ENCODE measurements around the gene PPIF.
"Not testable (repeated sequence)": the region's sequence is repeated elsewhere in the genome, so short reads cannot be mapped to it uniquely, and the experiment has no call there.

Gene PPIF

DNA sequence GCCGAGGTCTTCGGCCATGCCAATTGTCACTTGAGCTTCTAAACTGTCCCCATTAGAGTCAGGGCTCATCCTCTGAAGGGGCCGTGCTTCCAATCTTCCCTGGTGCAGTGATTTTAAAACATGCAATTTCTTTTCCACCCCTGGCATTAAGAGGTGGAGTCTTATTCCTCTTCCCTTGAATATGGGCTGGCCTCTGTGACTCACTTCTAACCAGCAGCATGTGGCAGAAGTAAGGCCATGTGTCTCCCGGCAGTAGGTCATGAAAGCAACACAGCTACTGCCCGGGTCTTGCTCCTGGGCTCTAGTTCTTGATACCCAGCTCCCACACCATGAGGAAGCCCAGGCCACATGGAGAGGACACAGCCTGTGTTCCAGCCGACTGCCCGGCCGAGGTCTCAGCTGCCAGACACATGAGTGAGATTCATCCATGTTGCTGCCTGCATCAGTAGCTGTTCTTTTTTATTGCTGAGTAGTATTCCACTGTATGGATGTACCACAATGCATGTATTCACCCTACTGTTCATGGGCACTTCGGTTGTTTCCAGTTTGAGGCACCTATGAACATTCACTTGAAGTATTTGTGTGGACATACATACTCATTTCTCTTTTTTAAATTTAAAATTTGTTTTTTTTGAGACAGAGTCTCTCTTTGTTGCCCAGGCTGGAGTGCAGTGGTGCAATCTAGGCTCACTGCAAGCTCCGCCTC lies 14.5 kb upstream of the PPIF start:
- not testable (repeated sequence) for DNase-seq

GRCh38 chr10:79333513-79333912 lies 13.8 kb upstream of the PPIF start:
- DNase-seq, result no peak

DNA sequence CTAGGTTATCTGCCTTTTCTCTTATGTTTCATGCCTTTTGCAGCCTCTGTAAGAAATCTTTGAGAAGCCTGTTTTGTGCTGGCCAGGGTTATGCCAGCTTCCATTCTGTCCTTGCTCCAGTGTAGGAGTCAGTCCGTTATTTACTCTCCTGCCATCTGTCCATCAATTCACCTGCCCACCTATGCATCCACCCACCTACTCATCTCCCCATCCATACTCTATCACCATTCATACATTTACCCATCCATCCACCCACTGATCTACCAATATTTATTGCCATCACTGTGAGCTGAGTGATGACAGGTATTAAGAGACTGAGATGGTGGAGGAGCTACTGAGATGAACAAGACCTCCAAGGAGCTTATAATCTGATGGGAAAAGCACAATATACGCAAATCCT lies 12.7 kb upstream of the PPIF start:
- no peak for DNase-seq

GRCh38 chr10:79335094-79335469 lies 12.2 kb upstream of the PPIF start:
- DNase-seq, result no peak

DNA sequence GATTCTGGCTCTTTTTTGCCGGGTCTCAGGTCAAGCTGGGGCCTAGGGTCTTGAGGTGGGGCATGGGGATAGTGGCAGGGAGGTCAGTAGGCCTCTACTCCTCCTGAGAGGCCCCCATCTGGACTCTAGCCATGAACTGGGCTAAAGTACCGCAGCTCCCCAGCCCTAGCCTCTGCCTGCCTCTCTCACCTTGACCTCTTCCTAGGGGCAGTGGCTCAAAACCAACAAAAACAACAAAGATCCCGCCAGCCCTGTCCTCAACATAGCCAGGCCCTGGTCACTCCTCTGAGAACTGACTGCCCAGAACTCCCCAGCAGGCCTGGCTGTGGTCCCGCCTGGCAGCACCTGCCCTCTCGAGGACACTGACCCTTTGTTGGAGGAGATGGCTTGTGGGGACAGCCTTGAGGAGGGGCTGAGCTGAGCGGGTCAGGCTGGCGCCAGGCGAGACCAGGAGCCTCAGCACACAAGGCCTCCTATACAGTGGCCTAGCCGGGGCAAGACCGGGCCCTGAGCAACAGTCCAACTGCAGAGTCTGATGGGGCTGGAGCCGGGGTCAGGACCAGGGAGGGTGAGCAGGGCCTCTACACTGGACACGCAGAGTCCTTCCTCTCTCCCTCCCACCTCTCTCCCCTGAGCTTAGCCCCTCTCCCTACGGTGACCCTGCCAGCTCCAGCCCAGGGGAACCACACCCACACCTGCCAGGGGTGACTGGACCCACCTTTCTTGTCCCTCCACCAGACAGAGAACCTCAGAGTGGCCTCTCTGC lies 11.6 kb upstream of the PPIF start:
- DNase-seq, result no peak

- no peak for DNase-seq
These were observed 11.0 kb upstream of the PPIF start for GRCh38 chr10:79336276-79336675.

DNA sequence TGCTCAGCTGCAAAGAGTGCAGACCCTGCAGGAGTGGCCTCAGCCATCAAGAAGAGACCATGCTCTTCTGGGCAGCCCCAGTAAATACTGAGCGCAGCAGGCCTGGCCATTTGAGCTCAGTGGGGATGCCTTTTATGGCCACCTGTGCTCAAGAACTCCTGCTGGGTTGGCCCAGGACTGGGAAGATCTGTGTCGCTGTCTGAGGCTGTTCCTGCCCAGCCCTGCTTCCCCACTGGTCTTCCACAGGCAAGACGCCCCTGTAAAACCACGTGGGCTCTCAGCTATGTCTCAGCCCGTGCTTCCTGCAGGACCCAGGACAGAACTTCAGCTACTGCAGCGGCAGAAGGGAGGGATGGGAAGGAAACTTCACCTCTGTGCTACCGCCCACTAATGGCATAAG lies 10.5 kb upstream of the PPIF start:
- no peak for DNase-seq

GRCh38 chr10:79337783-79338469 lies 9.3 kb upstream of the PPIF start:
- not testable (repeated sequence) for DNase-seq

DNA sequence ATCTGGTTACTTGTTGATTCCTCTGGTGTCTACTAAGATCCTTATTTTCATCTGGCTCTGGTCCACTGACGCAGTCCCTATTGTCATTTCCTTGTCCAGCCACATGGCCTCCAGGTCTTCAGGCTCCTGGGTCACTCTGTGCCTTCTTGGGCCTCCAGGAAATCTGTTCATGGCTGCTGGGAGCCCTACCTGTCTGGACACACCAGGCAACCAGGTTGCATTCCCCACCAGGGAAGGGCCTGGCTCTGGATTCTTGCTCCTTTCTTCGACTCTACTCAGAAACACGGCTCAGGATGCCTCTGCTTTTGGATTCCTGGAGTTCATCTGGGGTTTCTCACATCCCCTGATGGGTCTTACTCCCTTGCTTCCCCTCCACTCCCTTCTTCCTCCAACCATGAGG lies 8.0 kb upstream of the PPIF start:
- DNase-seq, result no peak

DNA sequence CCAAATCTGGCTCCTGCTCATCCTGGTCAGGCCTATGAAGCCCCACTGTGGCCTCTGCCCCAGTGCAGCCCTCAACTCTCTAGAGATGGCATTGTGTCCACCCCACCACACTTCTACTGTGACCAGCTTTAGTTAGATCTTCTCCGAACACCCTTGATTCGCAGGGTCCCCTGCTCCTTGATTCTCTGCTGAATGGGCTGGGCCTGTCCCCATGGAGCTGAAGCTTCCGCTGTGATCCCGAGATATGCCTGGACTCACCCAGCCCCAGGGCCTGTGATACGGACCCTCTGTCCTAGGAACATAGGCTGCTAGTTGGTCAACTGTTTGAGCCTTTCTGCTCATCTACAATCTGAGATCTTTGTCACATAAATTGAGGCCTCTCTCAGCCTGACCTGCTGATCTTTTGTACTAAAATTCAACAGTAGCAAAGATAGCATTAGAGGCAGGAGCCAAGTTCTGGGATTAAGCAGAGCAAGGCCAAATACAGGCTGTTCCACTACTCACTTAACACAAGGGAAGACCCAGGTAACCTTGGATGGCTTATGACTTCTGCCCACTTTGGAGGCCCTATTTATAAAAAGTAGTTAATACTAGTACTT lies 6.5 kb upstream of the PPIF start:
- no peak for DNase-seq

DNA sequence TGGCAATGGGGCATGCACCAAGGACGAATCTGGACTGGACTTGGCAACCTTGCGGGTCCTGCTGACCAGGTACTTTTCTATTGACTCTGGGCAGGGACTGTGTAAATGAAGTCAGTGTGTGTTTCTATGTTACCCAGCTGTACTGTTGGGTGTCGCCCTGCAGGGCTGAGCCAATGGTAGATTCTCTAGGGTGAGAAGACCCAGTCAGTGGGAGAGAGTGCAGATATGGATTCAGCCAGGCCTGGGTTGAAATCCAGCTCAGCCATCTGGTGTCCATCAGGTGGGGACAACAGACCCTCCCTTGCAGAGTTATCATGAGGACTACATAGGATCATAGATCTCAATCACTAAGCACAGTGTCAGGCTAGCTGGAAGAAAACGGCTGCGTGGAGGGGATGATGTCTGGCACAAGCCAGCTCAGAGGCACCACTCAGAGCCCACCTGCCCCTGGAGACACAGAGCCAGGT lies 4.9 kb upstream of the PPIF start:
- DNase-seq, result no peak

GRCh38 chr10:79342811-79343561 lies 4.3 kb upstream of the PPIF start:
- no peak for DNase-seq

GRCh38 chr10:79344502-79345195 lies 2.6 kb upstream of the PPIF start:
- peak; percentile 84 for DNase-seq

DNA sequence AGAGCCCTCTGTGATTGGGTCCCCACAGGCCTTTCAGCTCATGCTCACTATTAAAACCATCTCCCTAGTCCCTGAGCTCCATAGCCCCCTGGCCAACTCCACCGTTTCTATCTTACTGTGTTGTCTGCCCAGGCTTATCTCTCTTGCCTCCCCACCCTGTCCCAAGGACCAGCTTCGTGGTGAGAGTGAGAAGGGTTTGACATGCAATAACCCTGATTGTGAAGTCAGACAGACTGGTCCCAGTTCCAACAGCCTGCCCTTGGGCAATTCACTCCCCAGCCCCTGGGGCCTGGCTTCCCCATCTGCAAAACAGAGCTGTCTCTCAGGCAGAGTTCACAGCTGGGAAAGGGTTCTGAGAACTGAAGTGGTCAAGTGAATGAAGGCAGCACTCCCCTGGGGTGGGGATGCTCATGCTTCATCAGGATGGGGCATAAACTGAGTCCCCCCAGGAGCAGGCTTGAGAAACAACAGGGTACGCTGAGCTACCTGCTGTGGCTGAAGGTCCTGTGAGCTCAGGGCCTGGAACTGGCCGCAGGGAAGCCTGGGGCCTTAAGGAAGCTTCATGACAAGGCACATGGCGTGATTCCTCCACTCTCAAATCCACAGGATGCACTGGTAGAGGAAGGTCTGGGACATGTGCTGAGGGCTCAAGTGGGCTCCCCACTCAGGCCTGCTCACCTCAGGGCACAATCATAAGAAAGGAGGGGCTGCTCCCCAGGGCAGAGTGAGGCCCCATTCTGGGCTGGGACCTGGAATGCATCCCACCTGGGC lies 1.8 kb upstream of the PPIF start:
- DNase-seq, result no peak

- no peak for DNase-seq
These were observed 1.3 kb upstream of the PPIF start for GRCh38 chr10:79346012-79346340.

- DNase-seq, result no peak
These were observed 662 bp upstream of the PPIF start for GRCh38 chr10:79346388-79347225.

- no peak for DNase-seq
These were observed 798 bp downstream of the PPIF start for GRCh38 chr10:79347894-79348639.

DNA sequence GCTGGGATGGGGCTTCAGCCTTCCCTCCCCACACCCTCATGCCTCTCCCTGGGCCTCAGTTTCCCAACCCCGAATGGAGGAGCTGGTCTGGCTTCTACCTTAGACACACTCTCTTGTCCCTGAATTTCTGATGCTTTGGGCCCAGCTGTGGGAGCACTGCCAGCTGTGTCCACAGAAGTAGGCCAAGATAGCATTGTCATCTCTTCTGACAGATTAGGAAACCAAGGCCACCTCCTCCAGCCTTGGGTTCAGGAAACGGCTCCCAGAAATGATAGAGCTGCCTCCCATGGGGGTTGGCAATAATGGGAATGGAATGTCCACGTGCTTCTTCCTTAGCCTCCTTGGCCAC lies 1.3 kb downstream of the PPIF start:
- DNase-seq, result no peak

GRCh38 chr10:79349072-79349491 lies 1.8 kb downstream of the PPIF start:
- no peak for DNase-seq

All from NCI-H774 (cell line).